NB4 (cell line): ENCODE results near the gene DCTN2.

Source experiments
- DNase-seq: peaks from one replicate; pipeline ENCODE4 v3.0.0; 2010; ENCODE audit warnings: low read depth
- H3K4me3 ChIP-seq: one replicate; pipeline ENCODE4 v1.5.1; 2011; ENCODE audit warnings: mild to moderate bottlenecking, low read depth, low read length, moderate library complexity
- MYC ChIP-seq: IDR thresholded peaks from 2 replicates; pipeline ENCODE4 v1.6.1; 2011; ENCODE audit warnings: low read depth, low read length
- POLR2A ChIP-seq: IDR thresholded peaks from 2 replicates; pipeline ENCODE4 v1.6.1; 2011; ENCODE audit warnings: mild to moderate bottlenecking; ENCODE audit not compliant: insufficient read length; ENCODE audit errors: extremely low read depth
- TF ChIP-seq, protein P1 (sequence below): IDR thresholded peaks from 2 replicates; pipeline ENCODE4 v1.6.1; 2011; ENCODE audit warnings: low read depth, low read length
- TF ChIP-seq, protein P2 (sequence below): IDR thresholded peaks from one replicate; pipeline ENCODE4 v1.5.1; 2012; ENCODE audit warnings: low read depth, low read length

Gene DCTN2

DNA sequence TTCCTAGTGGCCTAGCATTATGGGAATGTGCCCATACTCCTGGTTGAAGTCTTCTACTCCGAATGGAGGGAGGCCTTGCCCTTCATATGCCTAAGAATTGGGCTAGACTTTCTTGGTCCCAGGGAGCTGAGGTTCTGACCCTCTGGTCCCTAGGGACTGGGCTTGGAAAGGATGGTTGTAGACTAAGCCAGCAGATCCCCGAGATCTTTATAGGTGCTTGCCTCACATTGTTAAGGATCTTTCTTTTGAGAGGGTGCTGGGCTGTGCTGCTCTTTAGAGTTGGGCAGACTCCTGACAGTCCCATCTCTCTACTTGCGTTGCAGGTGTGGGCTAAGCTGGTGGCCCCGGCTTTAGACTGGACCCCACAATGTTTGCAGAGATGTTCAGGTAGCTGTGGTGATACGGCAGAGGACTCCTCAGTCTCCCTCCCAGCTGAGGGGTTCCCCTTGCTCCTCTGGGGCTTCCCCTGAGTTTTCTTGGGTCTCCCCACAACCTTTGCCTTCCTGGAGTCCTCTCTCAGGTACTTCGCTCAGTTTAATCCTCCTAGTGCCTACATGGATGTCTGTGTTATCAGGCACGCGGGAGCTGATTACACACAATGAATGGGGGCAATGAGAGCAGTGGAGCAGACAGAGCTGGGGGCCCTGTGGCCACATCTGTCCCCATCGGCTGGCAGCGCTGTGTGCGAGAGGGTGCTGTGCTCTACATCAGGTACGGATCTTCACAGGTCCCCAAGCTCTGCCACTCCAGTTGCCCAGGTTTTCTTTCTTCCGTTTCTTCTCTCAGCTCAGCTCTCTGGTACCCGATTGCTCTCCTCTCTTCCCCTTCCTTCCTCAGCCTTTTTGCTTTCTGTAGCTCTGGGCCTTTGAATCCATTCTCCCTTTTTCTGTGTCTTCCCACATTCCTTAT lies 23.0 kb downstream of the DCTN2 start:
- peak overlapping the region; percentile 96 for H3K4me3 ChIP-seq
- TF ChIP-seq POLR2A (no peak), MYC (no peak)
- TF ChIP-seq, protein P1, sequence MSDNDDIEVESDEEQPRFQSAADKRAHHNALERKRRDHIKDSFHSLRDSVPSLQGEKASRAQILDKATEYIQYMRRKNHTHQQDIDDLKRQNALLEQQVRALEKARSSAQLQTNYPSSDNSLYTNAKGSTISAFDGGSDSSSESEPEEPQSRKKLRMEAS = no peak
- TF ChIP-seq, protein P2, sequence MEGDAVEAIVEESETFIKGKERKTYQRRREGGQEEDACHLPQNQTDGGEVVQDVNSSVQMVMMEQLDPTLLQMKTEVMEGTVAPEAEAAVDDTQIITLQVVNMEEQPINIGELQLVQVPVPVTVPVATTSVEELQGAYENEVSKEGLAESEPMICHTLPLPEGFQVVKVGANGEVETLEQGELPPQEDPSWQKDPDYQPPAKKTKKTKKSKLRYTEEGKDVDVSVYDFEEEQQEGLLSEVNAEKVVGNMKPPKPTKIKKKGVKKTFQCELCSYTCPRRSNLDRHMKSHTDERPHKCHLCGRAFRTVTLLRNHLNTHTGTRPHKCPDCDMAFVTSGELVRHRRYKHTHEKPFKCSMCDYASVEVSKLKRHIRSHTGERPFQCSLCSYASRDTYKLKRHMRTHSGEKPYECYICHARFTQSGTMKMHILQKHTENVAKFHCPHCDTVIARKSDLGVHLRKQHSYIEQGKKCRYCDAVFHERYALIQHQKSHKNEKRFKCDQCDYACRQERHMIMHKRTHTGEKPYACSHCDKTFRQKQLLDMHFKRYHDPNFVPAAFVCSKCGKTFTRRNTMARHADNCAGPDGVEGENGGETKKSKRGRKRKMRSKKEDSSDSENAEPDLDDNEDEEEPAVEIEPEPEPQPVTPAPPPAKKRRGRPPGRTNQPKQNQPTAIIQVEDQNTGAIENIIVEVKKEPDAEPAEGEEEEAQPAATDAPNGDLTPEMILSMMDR = no peak
- no peak for DNase-seq

DNA sequence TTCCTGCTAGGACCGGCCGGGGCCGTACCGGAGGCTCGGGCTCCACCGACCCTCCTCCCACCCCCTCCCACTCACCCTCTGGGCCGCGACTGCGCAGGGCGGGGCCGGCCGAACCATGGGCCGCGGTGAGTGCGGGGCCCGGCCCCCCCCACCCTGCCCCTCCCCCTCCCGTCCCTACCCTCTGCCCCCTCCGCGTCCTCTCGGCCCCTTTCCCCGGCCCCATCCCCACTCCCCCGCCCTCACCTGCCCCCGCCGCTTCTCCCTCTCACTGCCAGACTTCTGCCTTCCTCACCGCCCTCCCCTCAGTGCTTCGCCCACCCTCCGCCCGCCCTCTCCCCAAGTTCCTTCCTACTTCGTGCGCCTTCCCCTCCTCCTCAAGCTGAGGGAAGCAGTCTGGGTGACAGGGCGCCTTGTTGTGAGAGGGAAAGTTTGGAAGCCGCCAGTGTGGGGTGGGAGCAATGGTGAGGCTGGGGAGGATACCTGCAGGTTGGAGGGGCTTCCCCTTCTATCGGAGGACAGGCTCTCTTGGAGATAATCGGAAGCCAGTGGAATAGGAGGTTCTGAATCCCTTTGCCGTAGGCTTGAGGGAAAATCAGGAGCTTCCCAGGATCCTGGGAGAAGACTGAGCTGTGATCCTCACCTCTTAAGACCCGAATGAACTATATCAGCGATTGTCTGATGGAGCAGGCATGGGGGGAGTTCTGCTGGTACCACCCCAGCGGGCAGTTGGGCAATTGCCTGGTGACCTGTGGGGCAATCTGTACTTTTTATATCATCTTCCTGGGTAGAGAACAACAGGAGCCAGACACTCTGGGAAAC lies 23.9 kb downstream of the DCTN2 start:
- H3K4me3 ChIP-seq = peak overlapping the region; percentile 96
- TF ChIP-seq POLR2A = no peak
- DNase-seq = peak; percentile 92

DNA sequence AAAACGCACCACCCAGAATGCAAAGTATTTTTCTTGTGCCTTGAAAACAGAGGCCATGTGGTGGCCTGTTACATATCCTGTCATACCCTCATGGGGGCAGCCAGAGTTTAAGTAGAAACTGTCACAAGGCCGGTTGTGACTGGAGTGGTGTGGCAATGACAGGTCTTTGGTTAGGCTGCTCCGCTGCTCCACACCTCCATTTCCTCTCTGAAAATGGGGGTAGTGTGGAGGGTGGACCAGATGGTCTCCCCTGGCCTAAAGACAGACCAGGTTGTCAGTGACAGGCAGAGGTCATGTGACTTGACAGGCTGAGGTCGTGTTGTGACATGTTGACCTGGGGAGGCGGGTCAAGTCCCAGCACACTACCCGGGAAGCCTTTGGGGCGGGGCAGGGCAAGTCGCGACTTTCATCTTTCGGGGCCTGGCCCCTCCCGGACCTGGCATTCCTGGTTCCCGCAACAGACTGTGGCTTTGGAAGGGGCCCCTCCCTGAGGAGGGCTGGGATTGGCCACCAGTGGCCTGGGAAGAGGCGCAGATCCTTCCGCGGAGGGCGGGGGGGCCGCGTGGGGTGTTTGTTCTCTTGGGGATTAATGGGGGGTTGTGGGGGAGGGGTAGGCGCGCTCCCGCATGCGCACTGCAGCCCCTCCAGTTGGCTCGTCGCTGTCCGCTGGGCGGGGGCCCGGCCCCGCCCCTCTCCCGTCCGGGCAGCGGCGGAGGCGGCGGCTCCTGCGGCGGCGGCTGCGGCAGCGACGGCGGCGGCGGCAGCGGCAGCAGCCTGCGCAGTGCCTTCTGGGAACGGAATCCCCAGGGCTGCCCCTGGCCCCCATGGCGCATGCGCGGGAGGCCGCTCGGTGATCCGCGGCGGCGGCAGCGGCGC lies 24.7 kb downstream of the DCTN2 start, which contains the start of gene MBD6:
Gene MBD6 (plus strand): TSS at position 814 of the 876 bp plus-strand sequence. CDS start 1,480 bp downstream, outside the sequence.
- TF ChIP-seq POLR2A (peak; percentile 28), MYC (peak; percentile 73; the same call in 1 of the 2 replicates)
- TF ChIP-seq, protein P2 = no peak
- TF ChIP-seq, protein P1 = peak; percentile 90
- H3K4me3 ChIP-seq = peak within 1 kb of the TSS; percentile 96
- DNase-seq = peak; percentile 92

DNA sequence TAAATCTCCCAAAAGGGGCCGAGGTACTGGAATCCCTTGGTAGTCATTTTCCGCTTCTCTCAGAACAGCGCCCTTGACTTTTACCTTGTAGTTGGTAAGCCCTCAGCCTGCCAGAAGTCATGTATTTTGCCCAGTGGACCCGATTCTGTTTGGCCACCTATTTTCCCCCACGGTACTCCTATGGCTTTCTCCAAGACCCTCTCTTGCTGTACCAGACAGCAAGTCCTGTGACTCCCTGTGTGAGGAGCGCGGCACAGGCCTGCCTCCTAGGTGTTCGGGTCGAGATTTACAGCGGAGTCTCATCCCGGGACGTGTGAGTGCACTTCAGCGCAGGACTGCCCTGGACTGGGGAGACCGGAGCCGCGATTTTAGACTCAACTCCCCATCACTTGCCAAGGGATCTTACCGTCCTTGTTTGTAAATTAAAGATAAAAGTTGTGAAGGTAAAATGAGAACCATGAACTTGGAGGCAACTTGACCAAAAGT lies 25.4 kb downstream of the DCTN2 start:
- peak overlapping the region; percentile 60 for H3K4me3 ChIP-seq
- DNase-seq = no peak
- TF ChIP-seq, protein P1 = no peak
- TF ChIP-seq MYC (no peak), POLR2A (no peak)
- TF ChIP-seq, protein P2 = no peak

DNA sequence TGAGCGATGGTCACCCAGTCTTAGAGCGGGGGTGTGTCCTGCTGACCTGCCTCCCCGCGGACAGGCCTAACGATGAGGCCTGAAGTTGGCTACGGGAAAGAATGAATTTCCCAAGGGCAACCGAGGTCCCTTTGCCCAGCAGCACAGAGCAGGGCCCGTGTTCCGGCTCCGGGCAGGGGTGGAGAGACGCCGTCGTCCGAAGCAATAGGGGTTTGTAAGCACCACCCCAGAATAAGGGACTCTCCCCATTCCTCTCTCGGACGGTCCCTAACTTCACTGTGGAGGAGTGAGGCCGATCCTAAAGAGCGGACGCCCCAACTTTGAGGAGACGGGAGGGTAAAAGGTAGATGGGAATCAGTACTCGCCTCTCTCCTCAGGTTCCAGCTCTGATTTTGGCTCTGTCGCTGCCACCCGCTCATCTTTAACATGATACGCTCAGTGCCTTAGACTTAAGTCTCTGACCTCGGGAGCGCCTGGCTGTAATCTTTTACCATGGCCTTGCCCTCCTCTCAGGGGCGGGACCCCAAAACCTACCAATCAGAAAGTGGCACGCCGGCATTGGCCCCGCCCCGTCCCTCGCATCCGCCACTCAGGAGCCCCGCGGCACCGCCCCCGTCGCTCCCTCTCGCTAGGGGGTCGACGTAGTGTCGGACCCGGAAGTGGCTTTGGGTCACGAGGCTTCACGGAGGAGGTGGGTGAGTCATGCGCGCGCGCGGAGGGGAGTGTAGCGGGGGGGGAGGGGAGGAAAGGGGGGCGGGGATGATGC lies 26.8 kb downstream of the DCTN2 start, which contains the start of gene DDIT3:
Gene DDIT3 (minus strand): TSS at position 462 of the 766 bp plus-strand sequence. CDS start 3,108 bp downstream, outside the sequence.
- TF ChIP-seq POLR2A = peak; percentile 98
- TF ChIP-seq MYC = no peak; the same call in 1 of the 2 replicates
- TF ChIP-seq, protein P2 = no peak
- TF ChIP-seq, protein P1 = peak; percentile 66
- peak within 1 kb of the TSS; percentile 99 for H3K4me3 ChIP-seq
- DNase-seq = peak; percentile 99
